Stimulated activated CD4-positive, alpha-beta T cell treated with anti-CD3 and anti-CD28 coated beads, Interleukin-4, amount 100 ng/mL, for 48 hours (primary cell): ENCODE measurements around the gene MAVS.

Experiments used
- DNase-seq, 2 donors: peaks; one replicate each; pipeline ENCODE4 v3.0.0-alpha.2; 2020; ENCODE audit warnings: low read depth in 2 of 2

Gene MAVS

GRCh38 chr20:3911956-3912355 lies 65.3 kb downstream of the MAVS start:
- DNase-seq: no peak

- DNase-seq: no peak
Observed at GRCh38 chr20:3914446-3914845, 67.8 kb downstream of the MAVS start.

GRCh38 chr20:3915691-3916090 lies 69.1 kb downstream of the MAVS start:
- no peak for DNase-seq

GRCh38 chr20:3916364-3916763 lies 69.7 kb downstream of the MAVS start:
- no peak for DNase-seq

- DNase-seq: no peak
Observed at GRCh38 chr20:3919352-3919751, 72.7 kb downstream of the MAVS start.

GRCh38 chr20:3922223-3922982 lies 75.8 kb downstream of the MAVS start:
- DNase-seq: no peak

- DNase-seq: no peak
Observed at GRCh38 chr20:3922983-3923339, 76.3 kb downstream of the MAVS start.

GRCh38 chr20:3923818-3924217 lies 77.2 kb downstream of the MAVS start:
- DNase-seq: no peak

GRCh38 chr20:3924304-3925112 lies 77.9 kb downstream of the MAVS start:
- no peak for DNase-seq

GRCh38 chr20:3925113-3925695 lies 78.6 kb downstream of the MAVS start:
- no peak for DNase-seq
